H9 (cell line): ENCODE data around the gene OR11G2. TPM values are rescaled to one million over a fixed set of nuclear protein-coding genes. Genes with fewer than 3 reads are reported as not detected.

ENCODE experiments used
- DNase-seq: peaks from one replicate; pipeline ENCODE4 v3.0.0-alpha.2; 2017
- H2AFZ ChIP-seq: one replicate; pipeline ENCODE4 v1.6.1; 2013; ENCODE audit warnings: mild to moderate bottlenecking, low read length, control low read depth, moderate library complexity
- H2AK5ac ChIP-seq: 2 replicates; pipeline ENCODE4 v1.6.1; 2013; ENCODE audit warnings: low read length, control low read depth, mixed read lengths; ENCODE audit not compliant: insufficient read length
- H2BK120ac ChIP-seq: one replicate; pipeline ENCODE4 v1.6.1; 2013; ENCODE audit warnings: low read depth, mild to moderate bottlenecking, low read length, control low read depth, inconsistent platforms; ENCODE audit not compliant: poor library complexity, severe bottlenecking
- H2BK12ac ChIP-seq: 2 replicates; pipeline ENCODE4 v1.6.1; 2013; ENCODE audit warnings: low read length, control low read depth, mixed read lengths, low read depth; ENCODE audit not compliant: insufficient read length
- H2BK15ac ChIP-seq: 2 replicates; pipeline ENCODE4 v1.6.1; 2013; ENCODE audit warnings: low read depth, low read length, control low read depth
- H2BK20ac ChIP-seq: one replicate; pipeline ENCODE4 v1.6.1; 2013; ENCODE audit warnings: low read depth, mild to moderate bottlenecking, low read length, control low read depth, inconsistent platforms; ENCODE audit not compliant: poor library complexity, severe bottlenecking
- H2BK5ac ChIP-seq: 2 replicates; pipeline ENCODE4 v1.6.1; 2013; ENCODE audit warnings: low read length, control low read depth, mixed read lengths; ENCODE audit not compliant: insufficient read length
- H3K14ac ChIP-seq: 2 replicates; pipeline ENCODE4 v1.6.1; 2013; ENCODE audit warnings: low read length, control low read depth; ENCODE audit not compliant: insufficient read depth
- H3K18ac ChIP-seq: 2 replicates; pipeline ENCODE4 v1.6.1; 2013; ENCODE audit warnings: low read depth, mild to moderate bottlenecking, mixed read lengths, low read length, control low read depth; ENCODE audit not compliant: insufficient read length
- H3K23ac ChIP-seq: 2 replicates; pipeline ENCODE4 v1.6.1; 2013; ENCODE audit warnings: low read length, control low read depth, mixed read lengths, low read depth; ENCODE audit not compliant: insufficient read length
- H3K23me2 ChIP-seq: 2 replicates; pipeline ENCODE4 v1.6.1; 2013; ENCODE audit warnings: low read depth, mild to moderate bottlenecking, mixed read lengths, low read length, control low read depth; ENCODE audit not compliant: insufficient read length, poor library complexity, severe bottlenecking
- H3K27ac ChIP-seq: 2 replicates; pipeline ENCODE4 v1.5.1; 2013; ENCODE audit warnings: low read length, control low read depth, mixed read lengths, low read depth; ENCODE audit not compliant: insufficient read length
- H3K27me3 ChIP-seq: 2 replicates; pipeline ENCODE4 v1.6.1; 2013; ENCODE audit warnings: low read length, control low read depth, inconsistent platforms; ENCODE audit not compliant: insufficient read depth
- H3K4ac ChIP-seq: 2 replicates; pipeline ENCODE4 v1.6.1; 2013; ENCODE audit warnings: low read depth, mild to moderate bottlenecking, control low read depth, inconsistent platforms, low read length, moderate library complexity
- H3K4me1 ChIP-seq: 2 replicates; pipeline ENCODE4 v1.6.1; 2013; ENCODE audit warnings: low read length, control low read depth, inconsistent platforms; ENCODE audit not compliant: insufficient read depth
- H3K4me2 ChIP-seq: 2 replicates; pipeline ENCODE4 v1.6.1; 2013; ENCODE audit warnings: low read length, control low read depth, mixed read lengths; ENCODE audit not compliant: insufficient read length, insufficient read depth
- H3K56ac ChIP-seq: 2 replicates; pipeline ENCODE4 v1.6.1; 2013; ENCODE audit warnings: low read depth, mild to moderate bottlenecking, mixed read lengths, low read length, control low read depth; ENCODE audit not compliant: insufficient read length
- H3K79me1 ChIP-seq: 2 replicates; pipeline ENCODE4 v1.6.1; 2013; ENCODE audit warnings: low read depth, mild to moderate bottlenecking, moderate library complexity, low read length, control low read depth, inconsistent platforms; ENCODE audit not compliant: insufficient read depth, poor library complexity, severe bottlenecking
- H3K79me2 ChIP-seq: 2 replicates; pipeline ENCODE4 v1.6.1; 2013; ENCODE audit warnings: low read length, control low read depth, inconsistent platforms; ENCODE audit not compliant: insufficient read depth
- H3K9ac ChIP-seq: 2 replicates; pipeline ENCODE4 v1.6.1; 2013; ENCODE audit warnings: low read length, control low read depth, mixed read lengths; ENCODE audit not compliant: insufficient read length; ENCODE audit errors: extremely low read depth
- H3K9me3 ChIP-seq: one replicate; pipeline ENCODE4 v1.6.1; 2013; ENCODE audit warnings: low read depth, low read length, inconsistent platforms; ENCODE audit not compliant: control insufficient read depth
- H3T11ph ChIP-seq: one replicate; pipeline ENCODE4 v1.6.1; 2013; ENCODE audit warnings: mild to moderate bottlenecking, low read length, control low read depth, inconsistent platforms
- H4K20me1 ChIP-seq: one replicate; pipeline ENCODE4 v1.6.1; 2013; ENCODE audit not compliant: control insufficient read depth, insufficient read length, insufficient read depth
- H4K5ac ChIP-seq: 2 replicates; pipeline ENCODE4 v1.6.1; 2013; ENCODE audit warnings: low read depth, mild to moderate bottlenecking, mixed read lengths, low read length, control low read depth; ENCODE audit not compliant: insufficient read length
- H4K8ac ChIP-seq: replicated peaks from 2 replicates; pipeline ENCODE4 v1.6.1; 2013; ENCODE audit warnings: low read length, control low read depth, mixed read lengths, low read depth; ENCODE audit not compliant: insufficient read length
- H4K91ac ChIP-seq: 2 replicates; pipeline ENCODE4 v1.6.1; 2013; ENCODE audit warnings: low read depth, mild to moderate bottlenecking, moderate library complexity, mixed read lengths, low read length, control low read depth; ENCODE audit not compliant: insufficient read length
- H3K27ac Mint-ChIP-seq, 3 experiments: 2 replicates in 2 of 3; 3 replicates in 1 of 3; pipeline ENCODE4 v1.8.0; 2020 to 2021; ENCODE audit warnings: mixed read lengths in 3 of 3, mild to moderate bottlenecking in 1 of 3, moderate library complexity in 1 of 3
- H3K27me3 Mint-ChIP-seq: 2 replicates; pipeline ENCODE4 v1.8.0; 2021; ENCODE audit warnings: low read depth, mild to moderate bottlenecking, moderate library complexity, mixed read lengths
- H3K36me3 Mint-ChIP-seq, 3 experiments: 2 replicates in 2 of 3; 3 replicates in 1 of 3; pipeline ENCODE4 v1.8.0; 2020 to 2021; ENCODE audit warnings: low read depth in 3 of 3, mixed read lengths in 3 of 3; ENCODE audit not compliant: insufficient read depth in 1 of 3
- H3K4me1 Mint-ChIP-seq, 2 experiments: 2 replicates each; pipeline ENCODE4 v1.8.0; 2020; ENCODE audit warnings: mixed read lengths in 2 of 2
- H3K4me3 Mint-ChIP-seq, 2 experiments: 2 replicates in 1 of 2; 3 replicates in 1 of 2; pipeline ENCODE4 v1.8.0; 2020 to 2021; ENCODE audit warnings: mild to moderate bottlenecking in 2 of 2, mixed read lengths in 2 of 2, moderate library complexity in 1 of 2
- H3K9me3 Mint-ChIP-seq, 2 experiments: 2 replicates in 1 of 2; 3 replicates in 1 of 2; pipeline ENCODE4 v1.8.0; 2020; ENCODE audit warnings: mild to moderate bottlenecking in 2 of 2, mixed read lengths in 2 of 2, moderate library complexity in 1 of 2
- WGBS: extraction: QIAGEN DNeasy Blood & Tissue Kit; methylation state at CpG from one replicate; pipeline ENCODE4 v1.1.7; 2013; ENCODE audit warnings: missing lambda C conversion rate, low lambda C conversion rate, mixed read lengths; ENCODE audit not compliant: insufficient read length; ENCODE audit errors: extremely low coverage; 5-methylcytosine and 5-hydroxymethylcytosine counted together
- total RNA-seq: library from RNA; stranded (reverse); gene quantifications from 2 replicates; pipeline ENCODE4 v1.2.1, GENCODE V29; 2021
- TF ChIP-seq, protein P1 (sequence below): fragments of 200-600 bp; sonication (generic); conservative IDR thresholded peaks from 3 replicates; pipeline ENCODE4 v1.8.0; 2021; ENCODE audit warnings: antibody characterized with exemption, mild to moderate bottlenecking

Gene OR11G2
- total RNA-seq, 1 experiment from 2014 or later: not detected

DNA sequence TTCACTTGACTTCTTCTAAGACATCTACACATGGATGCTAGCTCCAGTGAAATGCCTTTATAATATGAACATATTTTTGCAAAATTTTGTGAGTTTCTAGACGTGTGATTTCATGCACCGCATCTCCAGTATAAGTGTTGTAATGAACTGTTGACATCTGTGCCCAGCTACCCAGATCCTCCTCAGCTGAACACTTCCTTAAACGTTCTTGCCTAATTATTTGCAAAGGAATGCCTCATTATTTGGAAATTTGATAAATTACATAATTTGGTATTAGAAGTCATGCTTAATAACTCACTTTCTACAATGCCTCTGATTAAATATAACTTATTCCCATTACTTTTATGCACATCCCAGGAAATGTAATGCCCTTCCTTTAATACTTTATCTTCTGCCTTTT lies 14.0 kb downstream of the OR11G2 start:
- Histone ChIP-seq H3K4me1 (no peaks in the 10 kb centered on the region), H3K27ac (no peak overlapping the region), H4K20me1 (no peaks in the 10 kb centered on the region), H2AK5ac (no peak overlapping the region), H4K5ac (no peak overlapping the region), H3K18ac (no peak overlapping the region), H3K4ac (no peak overlapping the region), H3K23ac (no peak overlapping the region), H3K9ac (no peak overlapping the region), H4K91ac (no peak overlapping the region), H3K27me3 (no peaks in the 10 kb centered on the region), H3K79me2 (no peaks in the 10 kb centered on the region), H3K79me1 (no peaks in the 10 kb centered on the region), H2BK20ac (no peak overlapping the region), H3K23me2 (no peaks in the 10 kb centered on the region), H3K4me2 (no peak overlapping the region), H2AFZ (no peak overlapping the region), H3K56ac (no peak overlapping the region), H2BK120ac (no peak overlapping the region), H4K8ac (no peak overlapping the region), H2BK15ac (no peak overlapping the region), H3K9me3 (peaks cover 64% of the 10 kb centered on the region), H3K14ac (no peak overlapping the region), H3T11ph (no peak overlapping the region), H2BK5ac (no peak overlapping the region), H2BK12ac (no peak overlapping the region)
- Mint-ChIP-seq H3K36me3 (peaks cover 0 to 17% (median 0%) of the 10 kb centered on the region in 3 experiments; a peak in 4 of 7 replicates), H3K27me3 (peaks cover 3% of the 10 kb centered on the region; the same call in 1 of the 2 replicates), H3K27ac (no peak overlapping the region), H3K4me3 (no peak overlapping the region), H3K4me1 (no peaks in the 10 kb centered on the region), H3K9me3 (peaks cover 78 to 81% of the 10 kb centered on the region in 2 experiments)
- no peak for DNase-seq
- WGBS: no CpG with 5 or more reads among the region's 3 CpGs
- TF ChIP-seq, protein P1, sequence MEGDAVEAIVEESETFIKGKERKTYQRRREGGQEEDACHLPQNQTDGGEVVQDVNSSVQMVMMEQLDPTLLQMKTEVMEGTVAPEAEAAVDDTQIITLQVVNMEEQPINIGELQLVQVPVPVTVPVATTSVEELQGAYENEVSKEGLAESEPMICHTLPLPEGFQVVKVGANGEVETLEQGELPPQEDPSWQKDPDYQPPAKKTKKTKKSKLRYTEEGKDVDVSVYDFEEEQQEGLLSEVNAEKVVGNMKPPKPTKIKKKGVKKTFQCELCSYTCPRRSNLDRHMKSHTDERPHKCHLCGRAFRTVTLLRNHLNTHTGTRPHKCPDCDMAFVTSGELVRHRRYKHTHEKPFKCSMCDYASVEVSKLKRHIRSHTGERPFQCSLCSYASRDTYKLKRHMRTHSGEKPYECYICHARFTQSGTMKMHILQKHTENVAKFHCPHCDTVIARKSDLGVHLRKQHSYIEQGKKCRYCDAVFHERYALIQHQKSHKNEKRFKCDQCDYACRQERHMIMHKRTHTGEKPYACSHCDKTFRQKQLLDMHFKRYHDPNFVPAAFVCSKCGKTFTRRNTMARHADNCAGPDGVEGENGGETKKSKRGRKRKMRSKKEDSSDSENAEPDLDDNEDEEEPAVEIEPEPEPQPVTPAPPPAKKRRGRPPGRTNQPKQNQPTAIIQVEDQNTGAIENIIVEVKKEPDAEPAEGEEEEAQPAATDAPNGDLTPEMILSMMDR: no peak
